IMR-90 (cell line): Measurements from ENCODE around the gene SLC16A4. TPM values are rescaled to one million over a fixed set of nuclear protein-coding genes. Genes with fewer than 3 reads are reported as not detected.

Experiments used
- ATAC-seq: fragments of 200-7000 bp; cut with Tn5 transposase; 2 replicates; pipeline ENCODE4 v1.9.1; 2020; ENCODE audit warnings: low read depth, mild to moderate bottlenecking, moderate library complexity
- BruUV-seq: library from RNA; stranded (reverse); fragments of 400-500 nt; replicated peaks from 2 replicates; lab custom pipeline; 2021; lab: Mats Ljungman, UMichigan
- CTCF ChIA-PET: fragments of 300-600 bp; formaldehyde crosslinking; extraction: SDS; loops from one replicate; lab custom pipeline; 2021; ENCODE audit warnings: antibody characterized with exemption; lab: Yijun Ruan, JAX
- POLR2A ChIA-PET: fragments of 300-600 bp; sonication (Branson Sonifier 250); formaldehyde crosslinking; loops from one replicate; lab custom pipeline; 2022; ENCODE audit warnings: antibody characterized with exemption; ENCODE audit not compliant: unreplicated experiment; lab: Charles Lee
- DNase-seq: peaks from one replicate; pipeline ENCODE4 v3.0.0; 2013
- H2AFZ ChIP-seq: replicated peaks from 2 replicates; pipeline ENCODE3; 2013; ENCODE audit warnings: low read length, mild to moderate bottlenecking; ENCODE audit not compliant: poor library complexity
- H2AK5ac ChIP-seq: 2 replicates; pipeline ENCODE4 v1.6.1; 2013; ENCODE audit warnings: low read depth, low read length, inconsistent platforms
- H2AK9ac ChIP-seq: replicated peaks from 2 replicates; pipeline ENCODE3; 2013; ENCODE audit warnings: mild to moderate bottlenecking, low read depth, low read length, moderate library complexity; ENCODE audit not compliant: poor library complexity
- H2BK120ac ChIP-seq: 2 replicates; pipeline ENCODE4 v1.6.1; 2013; ENCODE audit warnings: low read depth, low read length, inconsistent platforms
- H2BK15ac ChIP-seq: 3 replicates; pipeline ENCODE4 v1.6.1; 2013; ENCODE audit warnings: low read depth, low read length, inconsistent platforms
- H2BK20ac ChIP-seq: 2 replicates; pipeline ENCODE4 v1.6.1; 2013; ENCODE audit warnings: low read depth, mild to moderate bottlenecking, inconsistent platforms, low read length, moderate library complexity
- H2BK5ac ChIP-seq: 2 replicates; pipeline ENCODE4 v1.6.1; 2013; ENCODE audit warnings: mild to moderate bottlenecking, low read depth, low read length, inconsistent platforms; ENCODE audit not compliant: poor library complexity, severe bottlenecking
- H3K14ac ChIP-seq: replicated peaks from 2 replicates; pipeline ENCODE4 v1.6.1; 2013; ENCODE audit warnings: low read depth, low read length, inconsistent platforms
- H3K18ac ChIP-seq: 2 replicates; pipeline ENCODE4 v1.6.1; 2013; ENCODE audit warnings: low read depth, low read length, control low read depth
- H3K23ac ChIP-seq: 2 replicates; pipeline ENCODE4 v1.6.1; 2013; ENCODE audit warnings: low read depth, low read length, inconsistent platforms
- H3K27ac ChIP-seq: 2 replicates; pipeline ENCODE4 v1.5.1; 2013; ENCODE audit warnings: mild to moderate bottlenecking, control low read depth, low read length; ENCODE audit not compliant: insufficient read depth
- H3K27me3 ChIP-seq: 2 replicates; pipeline ENCODE4 v1.6.1; 2013; ENCODE audit warnings: low read length; ENCODE audit not compliant: control insufficient read depth, insufficient read depth
- H3K36me3 ChIP-seq: 2 replicates; pipeline ENCODE4 v1.6.1; 2013; ENCODE audit warnings: low read length, mixed read lengths; ENCODE audit not compliant: control insufficient read depth, insufficient read depth
- H3K4ac ChIP-seq: 2 replicates; pipeline ENCODE4 v1.6.1; 2013; ENCODE audit warnings: low read depth, low read length, inconsistent platforms
- H3K4me1 ChIP-seq: 2 replicates; pipeline ENCODE4 v1.6.1; 2013; ENCODE audit warnings: low read length, mixed read lengths; ENCODE audit not compliant: control insufficient read depth, insufficient read depth
- H3K4me2 ChIP-seq: 2 replicates; pipeline ENCODE4 v1.6.1; 2013; ENCODE audit warnings: low read depth, mild to moderate bottlenecking, control low read depth, low read length, moderate library complexity
- H3K4me3 ChIP-seq: 2 replicates; pipeline ENCODE4 v1.5.1; 2013; ENCODE audit warnings: low read depth, mild to moderate bottlenecking, control low read depth, low read length, moderate library complexity; ENCODE audit not compliant: insufficient read depth
- H3K56ac ChIP-seq: 2 replicates; pipeline ENCODE4 v1.6.1; 2013; ENCODE audit warnings: low read length, inconsistent platforms; ENCODE audit not compliant: insufficient read depth; ENCODE audit errors: extremely low read depth
- H3K79me1 ChIP-seq, 2 experiments: 2 replicates each; pipeline ENCODE4 v1.6.1; 2013; ENCODE audit warnings: low read length in 2 of 2, inconsistent platforms in 1 of 2, low read depth in 1 of 2
- H3K9ac ChIP-seq: 2 replicates; pipeline ENCODE4 v1.6.1; 2013; ENCODE audit warnings: low read depth, low read length, control low read depth
- H3K9me1 ChIP-seq: 2 replicates; pipeline ENCODE4 v1.6.1; 2013; ENCODE audit warnings: low read length, inconsistent platforms; ENCODE audit not compliant: insufficient read depth
- H3K9me3 ChIP-seq: 2 replicates; pipeline ENCODE4 v1.6.1; 2013; ENCODE audit warnings: low read length; ENCODE audit not compliant: control insufficient read depth, insufficient read depth
- H4K20me1 ChIP-seq: 2 replicates; pipeline ENCODE4 v1.6.1; 2013; ENCODE audit warnings: low read length, inconsistent platforms; ENCODE audit not compliant: insufficient read depth
- H4K5ac ChIP-seq: 2 replicates; pipeline ENCODE4 v1.6.1; 2013; ENCODE audit warnings: mild to moderate bottlenecking, low read depth, low read length, control low read depth
- H4K8ac ChIP-seq, 2 experiments: 2 replicates each; pipeline ENCODE4 v1.6.1; 2013; ENCODE audit warnings: low read depth in 2 of 2, low read length in 2 of 2, control low read depth in 1 of 2, inconsistent platforms in 1 of 2
- H4K91ac ChIP-seq: 2 replicates; pipeline ENCODE4 v1.6.1; 2013; ENCODE audit warnings: low read depth, low read length, inconsistent platforms; ENCODE audit not compliant: insufficient read depth
- BHLHE40 ChIP-seq: fragments of 150-350 bp; IDR thresholded peaks from 2 replicates; pipeline ENCODE4 v1.6.1; 2016; ENCODE audit warnings: mild to moderate bottlenecking, low read depth, low read length
- CEBPB ChIP-seq: IDR thresholded peaks from 2 replicates; pipeline ENCODE4 v1.6.1; 2012; ENCODE audit warnings: low read depth, low read length, improper control_type of control experiment
- CHD1 ChIP-seq: IDR thresholded peaks from 2 replicates; pipeline ENCODE4 v1.6.1; 2012; ENCODE audit warnings: low read depth, low read length, improper control_type of control experiment
- FOS ChIP-seq: fragments of 150-350 bp; IDR thresholded peaks from 2 replicates; pipeline ENCODE4 v1.6.1; 2016; ENCODE audit warnings: low read depth, low read length
- MAFK ChIP-seq: IDR thresholded peaks from 2 replicates; pipeline ENCODE4 v1.6.1; 2012; ENCODE audit warnings: low read depth, low read length, improper control_type of control experiment
- MAZ ChIP-seq: IDR thresholded peaks from 2 replicates; pipeline ENCODE4 v1.6.1; 2012; ENCODE audit warnings: low read depth, mild to moderate bottlenecking, low read length, improper control_type of control experiment, moderate library complexity, borderline replicate concordance
- MXI1 ChIP-seq: IDR thresholded peaks from 2 replicates; pipeline ENCODE4 v1.6.1; 2012; ENCODE audit warnings: low read depth, mild to moderate bottlenecking, low read length, moderate library complexity, borderline replicate concordance
- NFE2L2 ChIP-seq: fragments of 150-350 bp; IDR thresholded peaks from 2 replicates; pipeline ENCODE4 v1.6.1; 2016; ENCODE audit warnings: low read depth, mild to moderate bottlenecking, low read length
- POLR2A ChIP-seq: IDR thresholded peaks from 2 replicates; pipeline ENCODE4 v1.6.1; 2012; ENCODE audit warnings: mild to moderate bottlenecking, low read depth, low read length
- RAD21 ChIP-seq: IDR thresholded peaks from 2 replicates; pipeline ENCODE4 v1.6.1; 2012; ENCODE audit warnings: low read length, improper control_type of control experiment
- RCOR1 ChIP-seq: IDR thresholded peaks from 2 replicates; pipeline ENCODE4 v1.6.1; 2012; ENCODE audit warnings: mild to moderate bottlenecking, low read length, improper control_type of control experiment; ENCODE audit not compliant: insufficient replicate concordance
- RFX5 ChIP-seq: IDR thresholded peaks from 2 replicates; pipeline ENCODE4 v1.8.0; 2012; ENCODE audit warnings: low read depth, mild to moderate bottlenecking, low read length, moderate library complexity
- SMC3 ChIP-seq: fragments of 150-350 bp; IDR thresholded peaks from 2 replicates; pipeline ENCODE4 v1.6.1; 2016; ENCODE audit warnings: low read depth, mild to moderate bottlenecking, antibody characterized with exemption, low read length, moderate library complexity
- WGBS, 2 experiments: methylation state at CpG; one replicate each; pipeline versions ENCODE4 v1.1.5 to v1.1.7; 2013; ENCODE audit warnings: missing lambda C conversion rate in 2 of 2; ENCODE audit not compliant: insufficient read length in 1 of 2; ENCODE audit errors: extremely low coverage in 2 of 2; 5-methylcytosine and 5-hydroxymethylcytosine counted together
- dilution Hi-C: fragments of 300-500 bp; cut with HindIII; formaldehyde crosslinking; loops from one replicate; pipeline ENCODE4 v1.14.3; 2018; ENCODE audit warnings: low sequenced_read_pairs; ENCODE audit not compliant: unreplicated experiment
- in situ Hi-C: fragments of 300-500 bp; cut with MboI; formaldehyde crosslinking; loops from 3 replicates; pipeline ENCODE4 v1.14.3; 2019; ENCODE audit warnings: low sequenced_read_pairs, inconsistent platforms, mixed read lengths
- intact Hi-C: fragments of 100-400 bp; cut with micrococcal nuclease; formaldehyde crosslinking; loops from 2 replicates; pipeline ENCODE4 v1.10.0; 2022
- polyA plus RNA-seq, 3 experiments: library from polyadenylated mRNA; depleted of rRNA; stranded (reverse); fragments of >200 nt; gene quantifications; 2 replicates each; pipeline ENCODE4 v1.2.3, GENCODE V29; 2012; ENCODE audit warnings: low replicate concordance in 1 of 3
- total RNA-seq: library from RNA; depleted of rRNA; stranded (reverse); fragments of >200 nt; gene quantifications from 2 replicates; pipeline ENCODE4 v1.2.3, GENCODE V29; 2012
- TF ChIP-seq, protein P1 (sequence below): conservative IDR thresholded peaks from 2 replicates; pipeline ENCODE4 v1.5.1; 2012; ENCODE audit warnings: mild to moderate bottlenecking, low read depth, low read length, improper control_type of control experiment
- TF ChIP-seq, protein P2 (sequence below): fragments of 150-350 bp; IDR thresholded peaks from 2 replicates; pipeline ENCODE4 v1.6.1; 2016; ENCODE audit warnings: low read depth, mild to moderate bottlenecking, low read length, moderate library complexity, borderline replicate concordance
- TF ChIP-seq, protein P3 (sequence below): fragments of 150-350 bp; IDR thresholded peaks from 2 replicates; pipeline ENCODE4 v1.6.1; 2017; ENCODE audit warnings: mild to moderate bottlenecking, antibody characterized with exemption, low read length, low read depth

Gene SLC16A4
- total and polyA plus RNA-seq, 2 of the 4 experiments (the other 2 are of a cell fraction): 27.7 to 65.2 TPM

DNA sequence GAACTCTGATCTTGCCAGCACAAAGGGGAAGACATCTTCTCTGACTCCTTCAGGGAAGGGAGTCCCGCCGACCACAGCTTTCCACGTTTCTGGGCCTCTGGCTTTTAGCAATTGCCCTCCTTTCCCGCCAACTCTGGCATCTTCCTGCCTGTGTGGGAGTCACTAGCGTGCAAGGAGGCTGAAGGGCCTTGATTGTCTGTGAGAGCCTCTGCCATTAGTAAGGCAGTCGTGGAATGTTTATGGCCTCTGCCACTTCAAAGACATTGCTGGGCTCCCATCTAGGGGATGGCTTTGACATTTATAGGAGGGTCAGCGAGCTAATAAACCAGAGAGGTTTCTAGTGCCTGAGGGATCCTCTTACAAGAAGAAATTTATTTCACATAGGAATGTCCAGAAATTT, 45.8 kb upstream of the SLC16A4 start:
- ChIA-PET CTCF (interaction anchor here (1.0 kb wide), 1 partner anchor 240 kb away, joined by 3 read pairs; no protein-coding TSS in a partner anchor), POLR2A (no interaction called here)
- Histone ChIP-seq H3K56ac (no peak overlapping the region), H2AK9ac (no peak overlapping the region), H2BK15ac (no peak overlapping the region), H3K23ac (no peak overlapping the region), H3K79me1 (no peaks in the 10 kb centered on the region), H3K27ac (no peak overlapping the region), H4K5ac (no peak overlapping the region), H2BK20ac (no peak overlapping the region), H3K9ac (no peak overlapping the region), H3K4me2 (no peak overlapping the region), H3K14ac (no peak overlapping the region), H4K91ac (no peak overlapping the region), H2BK120ac (no peak overlapping the region), H3K4me3 (no peak overlapping the region), H3K9me1 (no peaks in the 10 kb centered on the region), H3K27me3 (peaks cover 33% of the 10 kb centered on the region), H4K8ac (no peak overlapping the region), H3K4me1 (peaks cover 6% of the 10 kb centered on the region; the same call in 1 of the 2 replicates), H3K18ac (no peak overlapping the region), H2AK5ac (no peak overlapping the region), H4K20me1 (no peaks in the 10 kb centered on the region), H2BK5ac (no peak overlapping the region), H3K9me3 (no peaks in the 10 kb centered on the region), H2AFZ (no peak overlapping the region), H3K36me3 (no peaks in the 10 kb centered on the region), H3K4ac (no peak overlapping the region)
- intact Hi-C loops (no loop called here), dilution Hi-C loops (no loop called here), in situ Hi-C loops (no loop called here)
- DNase-seq (peak; percentile 17), ATAC-seq (no peak)
- no TSS peak for BruUV-seq
- WGBS, 2 experiments: no CpG with 5 or more reads among the region's 7 CpGs
- TF ChIP-seq MAZ: no peak
- TF ChIP-seq RFX5: no peak
- TF ChIP-seq POLR2A: no peak
- TF ChIP-seq MAFK: no peak
- no peak for TF ChIP-seq NFE2L2
- TF ChIP-seq, protein P1, sequence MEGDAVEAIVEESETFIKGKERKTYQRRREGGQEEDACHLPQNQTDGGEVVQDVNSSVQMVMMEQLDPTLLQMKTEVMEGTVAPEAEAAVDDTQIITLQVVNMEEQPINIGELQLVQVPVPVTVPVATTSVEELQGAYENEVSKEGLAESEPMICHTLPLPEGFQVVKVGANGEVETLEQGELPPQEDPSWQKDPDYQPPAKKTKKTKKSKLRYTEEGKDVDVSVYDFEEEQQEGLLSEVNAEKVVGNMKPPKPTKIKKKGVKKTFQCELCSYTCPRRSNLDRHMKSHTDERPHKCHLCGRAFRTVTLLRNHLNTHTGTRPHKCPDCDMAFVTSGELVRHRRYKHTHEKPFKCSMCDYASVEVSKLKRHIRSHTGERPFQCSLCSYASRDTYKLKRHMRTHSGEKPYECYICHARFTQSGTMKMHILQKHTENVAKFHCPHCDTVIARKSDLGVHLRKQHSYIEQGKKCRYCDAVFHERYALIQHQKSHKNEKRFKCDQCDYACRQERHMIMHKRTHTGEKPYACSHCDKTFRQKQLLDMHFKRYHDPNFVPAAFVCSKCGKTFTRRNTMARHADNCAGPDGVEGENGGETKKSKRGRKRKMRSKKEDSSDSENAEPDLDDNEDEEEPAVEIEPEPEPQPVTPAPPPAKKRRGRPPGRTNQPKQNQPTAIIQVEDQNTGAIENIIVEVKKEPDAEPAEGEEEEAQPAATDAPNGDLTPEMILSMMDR: no peak
- TF ChIP-seq, protein P2, sequence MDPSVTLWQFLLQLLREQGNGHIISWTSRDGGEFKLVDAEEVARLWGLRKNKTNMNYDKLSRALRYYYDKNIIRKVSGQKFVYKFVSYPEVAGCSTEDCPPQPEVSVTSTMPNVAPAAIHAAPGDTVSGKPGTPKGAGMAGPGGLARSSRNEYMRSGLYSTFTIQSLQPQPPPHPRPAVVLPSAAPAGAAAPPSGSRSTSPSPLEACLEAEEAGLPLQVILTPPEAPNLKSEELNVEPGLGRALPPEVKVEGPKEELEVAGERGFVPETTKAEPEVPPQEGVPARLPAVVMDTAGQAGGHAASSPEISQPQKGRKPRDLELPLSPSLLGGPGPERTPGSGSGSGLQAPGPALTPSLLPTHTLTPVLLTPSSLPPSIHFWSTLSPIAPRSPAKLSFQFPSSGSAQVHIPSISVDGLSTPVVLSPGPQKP: no peak
- no peak for TF ChIP-seq CHD1
- no peak for TF ChIP-seq CEBPB
- no peak for TF ChIP-seq RAD21
- TF ChIP-seq BHLHE40: no peak
- no peak for TF ChIP-seq RCOR1
- TF ChIP-seq, protein P3, sequence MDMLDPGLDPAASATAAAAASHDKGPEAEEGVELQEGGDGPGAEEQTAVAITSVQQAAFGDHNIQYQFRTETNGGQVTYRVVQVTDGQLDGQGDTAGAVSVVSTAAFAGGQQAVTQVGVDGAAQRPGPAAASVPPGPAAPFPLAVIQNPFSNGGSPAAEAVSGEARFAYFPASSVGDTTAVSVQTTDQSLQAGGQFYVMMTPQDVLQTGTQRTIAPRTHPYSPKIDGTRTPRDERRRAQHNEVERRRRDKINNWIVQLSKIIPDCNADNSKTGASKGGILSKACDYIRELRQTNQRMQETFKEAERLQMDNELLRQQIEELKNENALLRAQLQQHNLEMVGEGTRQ: no peak
- no peak for TF ChIP-seq FOS
- no peak for TF ChIP-seq MXI1
- no peak for TF ChIP-seq SMC3
